Large intestine (tissue), 3 donors: ENCODE measurements around the gene FAM131A. TPM values are rescaled to one million over a fixed set of nuclear protein-coding genes. Genes with fewer than 3 reads are reported as not detected.

Experiments
- DNase-seq, 2 donors: peaks; one replicate each; pipeline versions ENCODE4 v3.0.0 to v3.0.0-alpha.2; 2013
- H3K27ac ChIP-seq: one replicate; pipeline ENCODE4 v1.5.1; 2013; ENCODE audit warnings: low read length
- H3K27me3 ChIP-seq: 2 replicates; pipeline ENCODE4 v1.6.1; 2013; ENCODE audit warnings: low read length; ENCODE audit not compliant: control insufficient read depth, insufficient read depth
- H3K36me3 ChIP-seq: 2 replicates; pipeline ENCODE4 v1.6.1; 2013; ENCODE audit warnings: low read length; ENCODE audit not compliant: control insufficient read depth, insufficient read depth
- H3K4me1 ChIP-seq: one replicate; pipeline ENCODE4 v1.6.1; 2013; ENCODE audit warnings: low read length; ENCODE audit not compliant: control insufficient read depth, insufficient read depth
- H3K4me3 ChIP-seq: one replicate; pipeline ENCODE4 v1.5.1; 2013; ENCODE audit warnings: low read length
- H3K9me3 ChIP-seq: one replicate; pipeline ENCODE4 v1.6.1; 2013; ENCODE audit warnings: mild to moderate bottlenecking, low read depth, low read length, moderate library complexity; ENCODE audit not compliant: control insufficient read depth
- WGBS: methylation state at CpG from one replicate; pipeline ENCODE4 v1.1.5; 2013; ENCODE audit warnings: low lambda C conversion rate; ENCODE audit not compliant: insufficient coverage; 5-methylcytosine and 5-hydroxymethylcytosine counted together
- polyA plus RNA-seq: library from polyadenylated mRNA; unstranded; fragments of 120-200 nt; gene quantifications from one replicate; pipeline ENCODE4 v1.2.1, GENCODE V29; 2013

The FAM131A gene
- polyA plus RNA-seq, 1 donor = 14.9 TPM

DNA sequence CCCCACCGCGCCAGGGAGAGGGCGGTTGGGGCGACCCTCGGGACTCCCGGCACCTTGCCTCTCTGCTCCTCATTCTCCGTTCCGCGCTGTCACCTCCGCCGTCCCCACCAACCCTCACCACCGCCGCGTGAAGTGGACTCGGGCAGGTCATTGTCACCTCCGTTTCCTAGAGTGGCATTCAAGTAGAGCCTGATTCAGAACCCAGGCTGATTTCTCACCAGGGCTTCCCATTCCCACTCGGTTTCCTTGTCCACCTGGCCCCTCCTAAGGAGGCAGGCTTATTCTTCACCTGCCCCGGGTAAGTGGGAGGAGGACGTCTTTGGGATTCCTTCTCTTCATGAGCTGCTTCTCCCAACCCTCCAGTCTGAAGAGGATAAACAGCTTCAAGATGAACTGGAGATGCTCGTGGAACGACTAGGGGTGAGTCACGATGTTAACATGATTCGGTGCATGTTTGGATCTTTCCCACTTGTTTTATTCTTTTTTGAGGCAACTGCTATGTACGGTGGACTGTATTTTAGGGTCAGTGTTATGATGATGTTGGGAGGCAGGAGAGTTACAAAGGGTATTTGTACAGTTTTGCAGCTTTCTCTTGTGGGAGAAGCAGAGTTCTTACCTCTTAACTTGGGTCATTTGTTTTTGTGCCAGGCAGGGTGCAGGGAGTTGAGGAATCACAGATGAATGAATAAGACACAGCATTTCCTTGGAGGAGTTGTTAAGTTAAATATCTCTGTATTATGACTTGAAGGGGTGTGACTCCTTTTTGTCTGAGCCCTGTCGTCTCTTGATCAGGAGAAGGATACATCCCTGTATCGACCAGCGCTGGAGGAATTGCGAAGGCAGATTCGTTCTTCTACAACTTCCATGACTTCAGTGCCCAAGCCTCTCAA, 37.7 kb upstream of the FAM131A start:
- H3K9me3 ChIP-seq = no peaks in the 10 kb centered on the region
- H3K4me3 ChIP-seq = peak overlapping the region; percentile 90
- no peak for DNase-seq
- no peaks in the 10 kb centered on the region for H3K27me3 ChIP-seq
- no peaks in the 10 kb centered on the region for H3K4me1 ChIP-seq
- H3K36me3 ChIP-seq = peaks cover 39% of the 10 kb centered on the region
- H3K27ac ChIP-seq = peak overlapping the region; percentile 4
- no CpG with 5 or more reads among the region's 29 CpGs for WGBS

DNA sequence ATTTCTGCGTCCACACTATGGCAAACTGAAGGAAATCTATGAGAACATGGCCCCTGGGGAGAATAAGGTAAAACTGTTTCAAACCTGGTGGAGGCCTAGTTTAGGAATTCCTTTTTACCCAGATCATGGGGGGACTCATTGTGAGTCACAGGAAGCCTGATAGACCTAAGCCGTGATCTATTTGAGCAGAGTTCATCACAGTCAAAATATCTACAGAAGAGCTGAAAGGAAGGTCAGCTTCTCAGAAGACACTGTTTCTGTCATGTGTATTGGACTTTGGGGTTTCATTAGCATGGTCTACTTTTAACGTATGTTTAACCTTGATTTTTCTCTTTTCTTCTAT, 37.1 kb upstream of the FAM131A start:
- Histone ChIP-seq H3K4me3 (no peak overlapping the region), H3K36me3 (peaks cover 42% of the 10 kb centered on the region)

DNA sequence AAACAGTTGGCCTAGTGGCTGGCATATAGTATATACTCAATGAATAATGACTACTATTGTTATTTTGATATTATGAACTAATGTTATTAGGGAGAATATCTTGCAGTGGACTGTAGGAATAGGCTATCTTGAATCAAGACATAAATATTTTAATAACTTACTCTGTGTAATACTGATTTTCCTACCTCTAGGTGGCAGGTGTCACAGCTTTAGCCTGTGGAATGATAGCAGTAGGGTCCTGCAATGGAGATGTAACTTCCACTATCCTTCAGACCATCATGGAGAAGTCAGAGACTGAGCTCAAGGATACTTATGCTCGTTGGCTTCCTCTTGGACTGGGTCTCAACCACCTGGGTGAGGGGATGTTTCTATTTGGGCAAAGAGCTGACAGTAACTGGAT, 31.8 kb upstream of the FAM131A start:
- Histone ChIP-seq H3K27me3 (no peaks in the 10 kb centered on the region), H3K27ac (no peak overlapping the region), H3K9me3 (no peaks in the 10 kb centered on the region), H3K36me3 (peaks cover 72% of the 10 kb centered on the region), H3K4me1 (no peaks in the 10 kb centered on the region), H3K4me3 (no peak overlapping the region)
- no peak for DNase-seq
- no CpG with 5 or more reads among the region's 1 CpG for WGBS

More for the DNA sequence above, 37.1 kb upstream of the FAM131A start:
- H3K27me3 ChIP-seq = no peaks in the 10 kb centered on the region
- 90% methylated on average over 1 of the region's 3 CpGs for WGBS
- DNase-seq = no peak
- H3K9me3 ChIP-seq = no peaks in the 10 kb centered on the region
- no peaks in the 10 kb centered on the region for H3K4me1 ChIP-seq
- no peak overlapping the region for H3K27ac ChIP-seq

DNA sequence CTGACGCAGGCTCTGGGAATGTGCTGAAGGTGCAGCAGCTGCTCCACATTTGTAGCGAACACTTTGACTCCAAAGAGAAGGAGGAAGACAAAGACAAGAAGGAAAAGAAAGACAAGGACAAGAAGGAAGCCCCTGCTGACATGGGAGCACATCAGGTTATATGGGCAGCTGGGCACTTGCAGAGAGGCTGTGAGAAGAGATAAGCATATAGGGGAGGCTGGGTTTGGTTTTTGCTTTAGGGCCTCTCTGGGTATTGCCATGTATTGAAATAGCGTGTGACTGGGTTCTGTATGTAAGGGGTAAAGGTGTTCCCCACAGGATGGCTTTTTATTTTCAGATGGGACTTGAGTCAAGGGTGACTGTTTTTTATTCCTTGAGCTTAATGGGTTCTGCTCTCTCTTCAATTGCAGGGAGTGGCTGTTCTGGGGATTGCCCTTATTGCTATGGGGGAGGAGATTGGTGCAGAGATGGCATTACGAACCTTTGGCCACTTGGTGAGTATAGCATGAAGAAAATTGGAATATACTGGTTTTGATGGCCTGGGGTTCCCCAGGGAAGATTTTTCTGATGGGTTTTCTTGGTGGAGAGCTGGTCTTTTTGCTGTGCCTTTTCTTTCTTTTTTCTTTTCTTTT, 30.9 kb upstream of the FAM131A start:
- H3K27me3 ChIP-seq = no peaks in the 10 kb centered on the region
- peaks cover 69% of the 10 kb centered on the region for H3K36me3 ChIP-seq
- H3K4me1 ChIP-seq = no peaks in the 10 kb centered on the region
- no peak overlapping the region for H3K4me3 ChIP-seq
- no peak overlapping the region for H3K27ac ChIP-seq
- no CpG with 5 or more reads among the region's 4 CpGs for WGBS
- no peak for DNase-seq
- no peaks in the 10 kb centered on the region for H3K9me3 ChIP-seq

DNA sequence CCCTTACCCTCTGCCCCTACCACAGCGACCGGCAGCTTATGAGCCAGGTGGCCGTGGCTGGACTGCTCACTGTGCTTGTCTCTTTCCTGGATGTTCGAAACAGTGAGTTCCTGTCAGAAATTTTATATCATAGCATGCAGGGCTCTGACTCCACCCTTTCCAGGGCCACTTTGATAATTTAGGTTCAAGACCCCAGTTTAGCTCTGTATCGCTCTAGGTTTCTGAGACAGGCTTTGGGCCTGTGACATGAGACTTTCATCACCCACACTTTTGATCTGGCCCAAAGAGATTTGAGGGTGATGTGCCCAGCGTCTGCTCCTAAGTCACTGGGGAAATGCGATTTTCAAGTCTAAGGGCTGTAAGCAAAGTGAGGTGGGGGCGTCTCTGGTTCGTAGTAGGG, 29.5 kb upstream of the FAM131A start:
- peaks cover 54% of the 10 kb centered on the region for H3K36me3 ChIP-seq
- H3K4me1 ChIP-seq = no peaks in the 10 kb centered on the region
- no peak for DNase-seq
- no peaks in the 10 kb centered on the region for H3K27me3 ChIP-seq
- H3K4me3 ChIP-seq = no peak overlapping the region
- H3K27ac ChIP-seq = no peak overlapping the region
- H3K9me3 ChIP-seq = no peaks in the 10 kb centered on the region
- no CpG with 5 or more reads among the region's 9 CpGs for WGBS

DNA sequence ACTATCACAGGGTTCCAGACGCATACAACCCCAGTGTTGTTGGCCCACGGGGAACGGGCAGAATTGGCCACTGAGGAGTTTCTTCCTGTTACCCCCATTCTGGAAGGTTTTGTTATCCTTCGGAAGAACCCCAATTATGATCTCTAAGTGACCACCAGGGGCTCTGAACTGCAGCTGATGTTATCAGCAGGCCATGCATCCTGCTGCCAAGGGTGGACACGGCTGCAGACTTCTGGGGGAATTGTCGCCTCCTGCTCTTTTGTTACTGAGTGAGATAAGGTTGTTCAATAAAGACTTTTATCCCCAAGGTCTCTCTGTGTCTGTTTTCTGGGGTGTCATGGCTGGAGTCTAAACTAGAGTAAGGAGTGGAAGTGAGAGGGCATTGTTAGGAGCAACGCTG, 28.7 kb upstream of the FAM131A start:
- no peaks in the 10 kb centered on the region for H3K9me3 ChIP-seq
- no CpG with 5 or more reads among the region's 7 CpGs for WGBS
- no peaks in the 10 kb centered on the region for H3K27me3 ChIP-seq
- no peak overlapping the region for H3K27ac ChIP-seq
- no peak overlapping the region for H3K4me3 ChIP-seq
- H3K36me3 ChIP-seq = peaks cover 46% of the 10 kb centered on the region
- H3K4me1 ChIP-seq = no peaks in the 10 kb centered on the region
- DNase-seq = no peak

DNA sequence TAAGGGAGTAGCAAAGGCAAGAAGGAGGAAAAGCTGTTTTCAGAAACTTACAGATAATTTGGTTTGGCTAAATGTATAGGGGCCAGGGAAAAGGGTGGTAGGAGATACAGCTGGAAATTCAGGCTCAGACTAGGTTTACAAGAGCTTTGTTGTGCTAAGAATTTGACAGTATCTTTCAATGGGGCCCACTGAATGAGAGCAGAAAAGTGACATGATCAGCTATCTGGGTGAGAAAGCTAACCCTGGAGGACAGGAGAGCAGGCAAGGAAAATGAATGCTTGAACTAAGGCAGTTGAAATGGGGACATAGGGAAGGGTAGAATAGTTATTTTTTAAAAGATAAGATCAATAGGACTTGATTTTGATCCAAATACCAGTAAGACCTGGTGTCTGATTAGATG, 25.8 kb upstream of the FAM131A start:
- Histone ChIP-seq H3K36me3 (peaks cover 25% of the 10 kb centered on the region), H3K27ac (no peak overlapping the region), H3K9me3 (no peaks in the 10 kb centered on the region), H3K27me3 (no peaks in the 10 kb centered on the region), H3K4me1 (peaks cover 2% of the 10 kb centered on the region), H3K4me3 (no peak overlapping the region)
- DNase-seq = no peak

DNA sequence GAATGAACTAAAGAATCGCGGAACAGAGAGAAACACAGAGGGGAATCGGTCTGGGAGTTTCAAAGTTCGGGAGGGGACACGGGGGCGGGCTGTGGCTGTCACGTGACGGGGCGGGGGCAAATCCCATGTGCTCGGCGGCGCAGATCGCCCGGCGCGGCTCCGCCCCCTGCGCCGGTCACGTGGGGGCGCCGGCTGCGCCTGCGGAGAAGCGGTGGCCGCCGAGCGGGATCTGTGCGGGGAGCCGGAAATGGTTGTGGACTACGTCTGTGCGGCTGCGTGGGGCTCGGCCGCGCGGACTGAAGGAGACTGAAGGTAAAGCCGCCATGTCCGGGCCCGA, 23.1 kb upstream of the FAM131A start, which contains the start of gene EIF4G1:
TSS of gene EIF4G1 (plus strand) at position 244 of the 337 bp plus-strand sequence. CDS start 1,191 bp downstream, outside the sequence.
- no CpG with 5 or more reads among the region's 40 CpGs for WGBS
- H3K9me3 ChIP-seq = no peaks in the 10 kb centered on the region
- no peaks in the 10 kb centered on the region for H3K27me3 ChIP-seq
- peak; percentile 96 for DNase-seq
- H3K4me3 ChIP-seq = peak within 1 kb of the TSS; percentile 96
- peaks cover 16% of the 10 kb centered on the region for H3K4me1 ChIP-seq
- peaks cover 28% of the 10 kb centered on the region for H3K36me3 ChIP-seq
- peak within 1 kb of the TSS; percentile 91 for H3K27ac ChIP-seq

DNA sequence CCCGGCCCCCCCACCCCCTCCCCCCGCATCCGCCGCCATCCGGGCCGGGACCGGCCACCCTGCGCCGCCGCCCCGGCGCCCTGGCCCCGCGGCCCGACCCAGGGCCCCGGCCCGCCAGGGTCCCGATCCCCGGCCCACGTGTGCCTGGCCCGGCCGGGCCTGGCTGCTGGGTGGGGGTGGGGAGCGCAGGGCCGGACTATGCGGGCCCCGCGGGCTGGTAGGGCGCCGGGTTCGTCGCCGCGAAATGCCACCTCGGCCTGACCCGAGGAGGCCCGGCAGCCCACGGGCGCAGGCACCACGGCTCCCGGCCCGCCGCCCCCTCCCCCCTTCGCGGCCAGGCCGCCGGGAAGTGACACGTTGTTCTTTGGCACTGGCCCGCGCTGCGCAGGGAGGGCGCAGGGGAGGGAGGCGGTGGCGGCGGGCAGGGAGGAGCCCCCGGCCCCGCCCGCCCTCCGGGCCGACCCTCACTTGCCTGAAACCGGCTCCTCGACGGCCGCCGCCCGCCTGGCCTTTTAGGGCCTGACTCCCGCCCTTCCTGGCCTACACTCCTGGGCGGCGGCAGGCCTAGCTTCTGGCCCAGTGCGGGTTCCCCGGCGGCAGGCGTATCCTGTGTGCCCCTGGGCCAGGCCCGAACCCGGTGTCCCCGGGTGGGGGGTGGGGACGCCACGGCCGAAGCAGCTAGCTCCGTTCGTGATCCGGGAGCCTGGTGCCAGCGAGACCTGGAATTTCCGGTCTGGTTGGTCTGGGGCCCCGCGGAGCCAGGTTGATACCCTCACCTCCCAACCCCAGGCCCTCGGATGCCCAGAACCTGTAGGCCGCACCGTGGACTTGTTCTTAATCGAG, 22.5 kb upstream of the FAM131A start:
- Histone ChIP-seq H3K36me3 (peaks cover 33% of the 10 kb centered on the region), H3K27ac (peak overlapping the region; percentile 91), H3K27me3 (no peaks in the 10 kb centered on the region), H3K4me3 (peak overlapping the region; percentile 96), H3K4me1 (peaks cover 21% of the 10 kb centered on the region), H3K9me3 (no peaks in the 10 kb centered on the region)
- peak in 1 of 2 donors; percentile 82 for DNase-seq
- WGBS = no CpG with 5 or more reads among the region's 89 CpGs

DNA sequence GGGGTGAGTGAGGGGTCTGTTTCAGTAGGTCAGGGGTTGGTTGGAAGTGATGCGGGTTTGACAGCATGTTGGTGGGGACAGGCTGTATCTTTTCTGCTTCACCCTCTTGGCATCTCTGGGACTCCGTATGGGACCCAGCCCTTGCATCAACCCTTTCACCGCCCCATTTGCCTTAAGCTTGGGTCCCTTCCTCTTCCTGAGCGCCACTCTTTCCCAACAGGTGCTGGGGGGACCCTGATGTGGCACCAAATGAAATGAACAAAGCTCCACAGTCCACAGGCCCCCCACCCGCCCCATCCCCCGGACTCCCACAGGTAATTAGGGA, 21.9 kb upstream of the FAM131A start:
- H3K9me3 ChIP-seq = no peaks in the 10 kb centered on the region
- DNase-seq = no peak
- H3K27me3 ChIP-seq = no peaks in the 10 kb centered on the region
- no CpG with 5 or more reads among the region's 6 CpGs for WGBS
- peak overlapping the region; percentile 91 for H3K27ac ChIP-seq
- H3K4me1 ChIP-seq = peaks cover 21% of the 10 kb centered on the region
- peak overlapping the region; percentile 96 for H3K4me3 ChIP-seq
- peaks cover 38% of the 10 kb centered on the region for H3K36me3 ChIP-seq
